ENCODE measurements around the gene AKAP6. TPM values are rescaled to one million over a fixed set of nuclear protein-coding genes. Genes with fewer than 3 reads are reported as not detected.
A peak's percentile ranks its signal among the peaks of the same experiment; 100 is the strongest.

The AKAP6 gene
- total RNA-seq, 1 donor from 2014 or later, result 0.20 TPM

DNA sequence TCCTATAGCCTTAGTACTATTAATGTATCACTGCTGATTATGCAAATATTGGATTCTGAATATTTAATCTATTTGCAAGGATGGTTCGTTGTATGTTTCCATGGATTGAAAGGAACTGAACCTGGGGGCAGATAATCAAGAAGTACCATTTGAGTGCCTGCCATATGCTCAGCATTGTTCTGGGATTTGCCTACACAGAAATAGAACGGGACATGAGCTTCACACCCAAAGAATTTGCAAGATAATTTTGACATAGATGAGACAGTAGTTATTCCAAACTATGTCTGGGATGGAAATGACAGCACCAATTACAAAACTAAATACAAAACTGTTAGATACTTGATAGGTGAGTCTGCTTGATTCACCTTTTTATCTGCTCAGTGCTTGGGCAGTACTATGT is 476.9 kb downstream of the AKAP6 start:
- DNase-seq (ENCODE audit: low read depth in 2 of 2), result no peak

DNA sequence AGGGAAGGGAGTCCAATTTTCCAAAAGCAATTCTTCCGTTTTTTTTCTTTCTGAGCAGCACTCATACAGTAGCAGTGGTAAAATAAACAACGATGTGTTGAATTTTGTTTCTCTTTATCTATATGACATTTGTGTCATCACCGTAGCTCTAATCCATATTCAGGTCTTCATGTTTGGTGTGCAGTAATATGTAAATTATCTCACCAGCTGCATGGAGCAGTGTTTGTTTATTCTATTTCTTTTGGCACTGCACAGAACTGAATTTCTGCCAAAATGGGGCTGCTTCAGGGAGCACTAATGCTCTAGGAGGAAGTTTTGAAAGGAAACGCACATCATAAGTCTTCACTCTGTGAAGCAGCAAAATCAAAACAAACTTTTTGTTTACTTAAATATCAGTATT is 479.5 kb downstream of the AKAP6 start:
- peak; percentile 15 to 22 for DNase-seq (ENCODE audit: low read depth in 2 of 2)

DNA sequence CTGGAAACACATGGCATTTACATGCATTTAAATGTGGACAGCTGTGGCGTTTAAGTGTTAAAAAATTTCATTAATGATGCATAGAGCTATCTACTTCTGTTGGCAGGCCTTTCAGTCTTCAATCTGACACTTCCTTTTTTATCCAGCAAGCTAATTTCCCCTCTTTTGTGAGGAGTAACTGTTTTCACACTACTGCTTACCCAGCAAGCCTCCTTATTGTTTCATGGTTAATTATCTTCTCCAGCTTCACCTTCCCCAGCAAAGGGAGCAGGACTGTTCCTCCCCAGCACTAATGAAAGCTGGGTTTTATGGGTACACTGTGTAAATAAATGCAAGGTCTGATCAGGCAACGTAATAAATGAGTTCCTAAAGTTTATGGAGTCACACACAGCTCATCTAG is 480.2 kb downstream of the AKAP6 start:
- DNase-seq (ENCODE audit: low read depth in 2 of 2), result no peak

DNA sequence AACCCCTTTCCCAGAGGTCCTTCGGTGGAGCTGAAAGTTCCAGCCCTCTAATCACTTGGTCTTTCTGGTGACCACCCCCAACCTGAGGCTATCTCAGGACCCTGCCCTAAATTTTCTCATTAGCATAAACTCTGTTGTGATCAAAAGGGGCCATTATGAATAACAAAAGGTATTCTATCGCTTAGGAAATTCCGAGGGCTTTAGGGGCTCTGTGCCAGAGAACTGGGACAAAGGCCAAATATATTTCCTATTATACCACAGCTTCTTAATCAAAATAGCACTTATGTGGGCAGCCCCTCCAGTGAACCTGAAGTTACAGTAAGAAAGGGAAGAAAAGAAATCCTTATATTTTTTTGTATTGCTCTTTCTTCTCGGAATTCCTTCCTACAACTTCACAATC is 484.3 kb downstream of the AKAP6 start:
- DNase-seq (ENCODE audit: low read depth in 2 of 2), result peak in 1 of 2 donors; percentile 4

DNA sequence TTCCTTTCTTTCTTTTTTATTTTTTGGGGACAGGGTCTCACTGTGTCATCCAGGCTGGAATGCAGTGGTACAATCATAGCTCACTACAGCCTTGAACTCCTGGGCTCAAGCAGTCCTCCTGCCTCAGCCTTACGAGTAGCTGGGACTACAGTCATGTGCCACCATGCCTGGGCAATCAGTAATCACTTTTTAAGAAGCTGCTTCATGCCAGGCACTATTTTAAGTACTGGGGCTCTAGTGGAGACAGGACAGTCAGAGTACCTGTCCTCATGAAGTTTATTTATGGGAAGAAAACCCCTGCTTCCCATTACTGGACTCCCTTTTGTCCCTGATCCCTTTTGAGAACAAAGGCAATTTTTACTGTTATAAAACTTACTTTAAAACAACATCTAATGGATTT is 485.6 kb downstream of the AKAP6 start:
- no peak for DNase-seq (ENCODE audit: low read depth in 2 of 2)

DNA sequence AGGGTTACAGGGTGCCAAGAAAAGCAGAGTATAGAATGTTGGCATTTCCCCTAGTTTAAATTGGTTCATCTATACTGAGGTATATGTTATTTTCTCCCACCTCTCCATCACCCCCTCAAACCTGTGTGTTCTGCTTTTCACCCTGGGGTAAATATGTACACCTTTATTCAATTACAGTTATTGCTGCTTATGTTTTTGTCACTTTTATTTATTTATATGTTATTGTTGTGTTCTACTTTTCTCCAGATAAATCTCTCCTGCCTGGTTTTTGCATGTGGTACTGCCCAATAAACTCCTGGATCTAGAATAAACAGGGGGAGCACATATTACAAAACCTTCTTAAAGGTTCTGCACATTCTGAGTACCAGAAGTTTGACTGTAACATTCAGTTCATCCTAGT is 487.5 kb downstream of the AKAP6 start:
- no peak for DNase-seq (ENCODE audit: low read depth in 2 of 2)

DNA sequence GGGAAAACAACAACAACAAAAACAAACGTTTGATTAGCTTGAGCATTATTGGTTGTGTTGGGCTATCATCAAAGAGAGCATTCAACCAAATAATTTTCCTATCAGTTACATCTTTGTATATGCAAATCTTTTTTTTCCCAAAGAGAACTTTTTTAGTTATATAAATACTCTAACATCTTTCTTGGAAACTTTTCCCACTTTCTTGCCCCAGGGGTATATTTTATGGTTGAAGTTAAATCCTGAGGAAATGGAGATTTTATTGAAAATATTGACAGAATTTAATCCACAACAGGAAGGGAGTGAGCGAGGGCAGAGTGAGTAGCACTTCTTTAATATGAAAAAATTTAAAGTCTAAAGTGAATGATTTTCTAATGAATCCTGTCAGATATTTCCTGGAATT is 488.7 kb downstream of the AKAP6 start:
- DNase-seq (ENCODE audit: low read depth in 2 of 2), result no peak

DNA sequence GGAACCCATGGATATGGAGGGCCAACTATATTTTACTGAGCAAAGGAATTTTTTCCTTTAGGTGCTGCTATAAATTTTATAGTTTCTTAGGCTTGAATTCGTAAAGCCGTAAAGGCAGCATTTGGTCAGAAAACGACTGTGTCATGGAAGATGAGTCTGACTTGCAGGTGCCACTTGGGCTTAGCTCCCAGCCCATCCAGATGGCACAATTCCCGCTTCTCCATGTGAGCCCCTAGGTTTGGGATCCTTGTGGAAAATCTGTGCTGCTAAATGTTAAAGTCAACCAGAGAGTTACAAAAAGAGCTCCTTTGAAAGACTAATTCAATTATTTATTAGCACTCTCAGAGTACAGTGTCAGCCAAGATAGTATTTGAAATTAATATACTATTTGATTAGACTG is 489.5 kb downstream of the AKAP6 start:
- DNase-seq (ENCODE audit: low read depth in 2 of 2), result no peak

DNA sequence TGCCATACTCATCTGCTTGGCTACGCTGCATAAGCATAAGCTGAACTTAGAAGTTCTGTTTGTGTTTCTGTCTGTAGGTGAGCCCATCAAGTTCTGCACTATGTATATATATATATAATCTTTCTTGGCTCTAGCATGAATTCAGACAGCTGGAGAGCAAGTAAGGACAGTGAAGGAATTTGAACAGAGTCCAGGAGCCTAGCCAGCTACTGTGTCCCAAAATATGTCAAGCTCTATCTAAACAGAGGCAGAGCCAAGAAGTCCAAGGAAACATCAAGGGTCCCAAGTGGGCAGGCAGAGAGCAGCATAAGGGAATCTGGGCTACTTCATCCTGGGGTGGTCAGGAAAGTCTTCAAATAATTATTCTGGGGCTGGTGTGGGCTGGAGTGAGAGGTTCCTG is 491.1 kb downstream of the AKAP6 start:
- DNase-seq (ENCODE audit: low read depth in 2 of 2), result no peak

DNA sequence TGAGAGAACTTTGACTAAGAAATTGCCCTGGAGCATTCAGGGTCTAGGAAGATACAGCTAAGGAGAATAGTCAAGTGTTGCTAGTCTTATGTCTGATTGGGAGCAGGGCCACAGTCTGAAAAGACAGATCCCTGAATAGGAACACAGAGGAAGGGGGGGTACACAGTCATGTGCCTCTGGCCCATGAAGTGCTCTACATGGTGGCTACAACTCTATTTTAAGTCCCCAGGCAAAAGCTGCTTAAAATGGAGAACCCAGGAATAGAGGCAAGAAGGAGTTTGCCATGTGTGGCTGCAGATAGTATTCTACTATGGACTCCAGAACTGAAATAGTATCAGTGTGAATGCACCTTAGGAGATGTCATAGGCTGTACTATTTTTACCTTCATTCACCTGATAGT is 491.6 kb downstream of the AKAP6 start:
- no peak for DNase-seq (ENCODE audit: low read depth in 2 of 2)

DNA sequence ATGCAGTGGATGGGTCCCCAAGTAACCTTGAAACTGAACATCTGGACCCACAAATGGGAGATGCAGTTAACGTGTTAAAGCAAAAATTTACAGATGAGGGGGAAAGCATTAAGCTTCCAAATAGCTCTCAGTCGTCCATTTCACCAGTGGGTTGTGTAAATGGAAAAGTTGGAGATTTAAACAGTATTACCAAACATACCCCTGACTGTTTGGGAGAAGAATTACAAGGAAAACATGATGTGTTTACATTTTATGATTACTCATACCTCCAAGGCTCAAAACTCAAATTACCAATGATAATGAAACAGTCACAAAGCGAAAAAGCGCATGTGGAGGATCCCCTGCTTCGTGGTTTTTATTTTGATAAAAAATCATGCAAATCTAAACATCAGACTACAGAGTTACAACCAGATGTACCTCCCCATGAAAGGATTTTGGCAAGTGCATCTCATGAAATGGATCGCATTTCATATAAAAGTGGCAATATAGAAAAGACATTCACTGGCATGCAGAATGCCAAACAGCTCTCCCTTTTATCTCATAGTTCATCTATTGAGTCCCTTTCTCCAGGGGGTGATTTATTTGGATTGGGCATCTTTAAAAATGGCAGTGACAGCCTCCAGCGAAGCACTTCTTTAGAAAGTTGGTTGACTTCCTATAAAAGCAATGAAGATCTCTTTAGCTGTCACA is 493.0 kb downstream of the AKAP6 start:
- DNase-seq (ENCODE audit: low read depth in 2 of 2), result no peak

DNA sequence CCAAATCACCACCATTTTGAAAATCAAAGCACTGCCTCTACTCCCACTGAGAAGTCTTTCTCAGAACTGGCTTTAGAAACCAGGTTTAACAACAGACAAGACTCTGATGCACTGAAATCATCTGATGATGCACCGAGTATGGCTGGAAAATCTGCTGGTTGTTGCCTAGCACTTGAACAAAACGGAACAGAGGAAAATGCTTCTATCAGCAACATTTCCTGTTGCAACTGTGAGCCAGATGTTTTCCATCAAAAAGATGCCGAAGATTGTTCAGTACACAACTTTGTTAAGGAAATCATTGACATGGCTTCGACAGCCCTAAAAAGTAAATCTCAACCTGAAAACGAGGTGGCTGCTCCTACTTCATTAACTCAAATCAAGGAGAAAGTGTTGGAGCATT is 494.6 kb downstream of the AKAP6 start:
- DNase-seq (ENCODE audit: low read depth in 2 of 2), result peak in 1 of 2 donors; percentile 15

DNA sequence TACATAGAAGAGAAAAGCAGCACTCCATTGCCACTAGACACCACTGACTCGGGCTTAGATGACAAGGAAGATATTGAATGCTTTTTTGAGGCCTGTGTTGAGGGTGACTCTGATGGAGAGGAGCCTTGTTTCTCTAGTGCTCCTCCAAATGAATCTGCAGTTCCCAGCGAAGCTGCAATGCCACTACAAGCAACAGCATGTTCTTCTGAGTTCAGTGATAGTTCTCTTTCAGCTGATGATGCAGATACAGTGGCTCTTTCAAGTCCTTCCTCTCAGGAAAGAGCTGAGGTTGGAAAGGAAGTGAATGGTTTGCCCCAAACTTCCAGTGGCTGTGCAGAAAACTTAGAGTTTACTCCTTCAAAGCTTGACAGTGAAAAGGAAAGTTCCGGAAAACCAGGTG is 495.1 kb downstream of the AKAP6 start:
- DNase-seq (ENCODE audit: low read depth in 2 of 2), result no peak

DNA sequence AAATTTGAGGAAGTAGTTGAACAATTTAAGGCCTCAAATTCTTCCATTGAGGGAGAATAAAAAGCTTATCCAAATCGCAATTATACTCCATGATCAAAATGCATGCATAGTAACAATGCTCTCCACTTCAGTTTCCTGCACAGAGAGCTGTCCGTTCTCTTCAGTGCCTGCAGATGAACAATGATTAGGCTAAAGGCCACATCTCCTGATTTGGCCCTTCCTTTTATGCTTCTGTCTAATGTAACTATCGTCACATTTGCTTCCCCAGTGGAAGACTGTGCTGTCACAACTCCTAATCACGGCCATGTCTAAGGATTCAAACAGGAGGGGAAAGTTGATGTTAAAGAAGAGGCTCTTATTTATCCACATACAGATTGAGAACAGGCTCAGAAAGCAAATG is 496.0 kb downstream of the AKAP6 start:
- DNase-seq (ENCODE audit: low read depth in 2 of 2), result no peak

DNA sequence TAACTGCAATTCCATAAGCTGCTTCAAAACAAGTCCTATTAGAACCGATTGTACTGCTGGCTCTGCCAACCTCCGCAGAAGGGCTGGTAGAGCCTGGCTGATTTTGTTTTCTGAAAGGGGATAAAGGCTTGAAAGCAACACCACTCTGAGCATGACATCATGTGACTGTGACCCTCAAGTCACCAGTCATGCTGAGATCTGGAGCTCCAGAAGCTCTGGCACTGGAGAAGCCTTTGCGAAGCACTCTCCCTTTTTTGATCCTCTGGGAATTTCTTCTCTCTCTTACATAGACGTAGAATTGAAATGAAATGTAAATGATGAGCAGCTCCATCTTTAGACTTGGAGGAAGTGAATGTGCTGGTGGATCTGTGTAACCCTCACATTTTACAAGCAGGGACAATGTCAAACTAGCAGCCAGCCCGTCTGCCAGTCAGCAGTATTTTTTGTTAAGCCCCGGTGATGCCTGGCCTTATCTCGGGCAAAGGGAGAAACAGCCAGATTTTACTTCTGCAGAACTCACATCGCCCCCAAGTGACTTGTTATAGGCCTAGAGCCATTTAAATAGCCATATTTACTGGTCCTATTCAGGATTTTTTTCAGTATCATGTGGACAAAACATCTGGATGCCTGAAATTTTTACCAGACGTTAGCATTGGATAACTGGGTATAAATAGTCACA is 497.4 kb downstream of the AKAP6 start:
- peak in 1 of 2 donors; percentile 7 for DNase-seq (ENCODE audit: low read depth in 2 of 2)

DNA sequence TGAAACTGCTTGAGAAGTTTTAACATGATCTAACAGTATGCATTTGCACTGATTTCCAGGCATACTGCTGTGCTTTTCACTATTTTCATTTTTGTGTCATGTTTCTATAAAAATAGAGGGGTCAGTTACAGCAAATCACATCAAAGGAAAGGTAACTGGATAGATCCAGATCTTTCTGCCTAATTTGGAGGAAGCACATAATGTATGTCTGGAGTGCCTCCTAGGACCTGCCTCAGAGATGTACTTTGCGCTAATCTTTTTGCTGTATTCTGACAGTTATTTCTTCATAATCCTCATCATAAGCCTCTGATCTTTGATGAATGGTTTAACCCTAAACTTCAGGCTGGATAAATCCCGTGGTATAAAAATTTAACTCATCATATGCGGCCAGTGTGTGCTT is 498.4 kb downstream of the AKAP6 start:
- DNase-seq (ENCODE audit: low read depth in 2 of 2), result no peak

DNA sequence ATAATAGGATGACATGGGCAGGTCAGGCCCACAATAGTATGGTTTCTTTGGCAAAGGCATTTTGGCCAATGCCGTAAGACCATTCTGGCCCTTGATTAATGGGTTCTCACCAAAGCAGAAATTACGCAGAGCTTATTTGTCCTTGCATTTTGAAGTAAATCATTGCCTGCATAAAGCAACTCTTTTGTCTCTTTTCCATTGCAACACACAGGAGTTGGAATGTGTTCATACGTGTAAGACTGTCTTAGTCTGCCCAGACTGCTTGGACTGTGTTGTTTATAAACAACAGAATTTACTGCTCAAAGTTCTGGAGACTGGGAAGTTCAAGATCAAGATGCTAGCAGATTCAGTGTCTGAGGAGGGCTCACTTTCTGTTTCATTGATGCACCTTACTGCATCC is 506.8 kb downstream of the AKAP6 start:
- no peak for DNase-seq (ENCODE audit: low read depth in 2 of 2)

DNA sequence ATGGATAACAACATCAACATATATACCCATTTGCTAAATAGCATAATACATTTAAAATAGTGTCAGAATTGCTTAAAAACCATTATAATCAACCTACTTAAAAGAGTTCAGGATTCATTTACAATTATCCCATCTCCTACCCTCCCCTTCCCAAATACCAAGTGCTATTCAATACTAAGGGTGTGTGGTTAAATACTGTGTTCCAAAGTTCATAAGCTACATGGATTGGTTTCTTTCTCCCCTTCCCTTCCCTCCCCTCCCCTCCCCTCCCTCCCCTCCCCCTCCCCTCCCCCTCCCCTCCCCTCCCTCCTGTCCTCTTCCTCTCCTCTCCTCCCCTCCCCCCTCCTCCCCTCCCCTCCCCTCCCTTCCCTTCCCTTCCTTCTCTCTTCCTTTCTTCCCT is 512.6 kb downstream of the AKAP6 start:
- no peak for DNase-seq (ENCODE audit: low read depth in 2 of 2)

DNA sequence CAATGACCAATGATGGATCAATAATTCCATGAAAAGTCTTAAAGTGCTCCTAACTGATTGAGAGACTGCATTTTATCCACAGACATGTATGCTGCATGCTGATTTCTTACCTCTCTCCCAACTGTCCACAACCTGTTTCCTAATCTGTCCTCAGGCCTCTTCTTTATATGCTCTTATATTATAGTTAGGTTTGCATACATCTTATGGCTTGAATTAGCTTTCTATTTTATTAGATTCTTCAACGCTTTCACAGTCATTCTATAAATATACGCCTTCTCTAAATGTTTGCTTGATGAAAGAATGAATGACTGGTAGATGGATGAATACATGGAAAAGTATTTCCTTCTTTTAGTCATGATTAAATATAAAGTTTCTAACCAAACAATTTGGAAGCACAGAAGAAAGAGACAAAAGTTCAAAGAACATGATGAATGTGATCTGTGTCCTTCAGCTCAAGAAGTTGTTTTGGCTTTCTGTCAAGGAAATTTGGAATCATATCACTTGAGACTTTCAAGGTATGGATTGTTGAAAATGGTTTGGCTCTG is 517.8 kb downstream of the AKAP6 start:
- DNase-seq (ENCODE audit: low read depth in 2 of 2), result no peak

DNA sequence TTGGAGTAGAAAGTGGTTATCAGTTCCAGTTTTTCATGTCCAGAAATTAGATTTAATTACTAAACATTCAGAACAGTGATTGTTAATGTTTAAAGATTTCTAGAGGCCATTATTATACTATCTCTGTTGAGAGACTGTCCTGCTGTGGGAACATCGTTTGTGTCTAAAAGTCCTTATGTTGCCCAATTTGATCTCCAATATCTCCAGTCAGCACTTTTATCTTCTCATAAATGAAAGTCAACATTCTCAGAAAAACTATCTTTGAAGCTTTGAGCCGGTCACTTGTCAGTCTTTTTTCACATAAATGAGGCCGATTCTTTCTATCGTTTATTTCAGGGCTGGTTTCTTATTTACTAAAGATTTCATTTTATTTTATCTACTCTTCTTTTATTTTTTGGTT is 518.8 kb downstream of the AKAP6 start:
- DNase-seq (ENCODE audit: low read depth in 2 of 2), result no peak

DNA sequence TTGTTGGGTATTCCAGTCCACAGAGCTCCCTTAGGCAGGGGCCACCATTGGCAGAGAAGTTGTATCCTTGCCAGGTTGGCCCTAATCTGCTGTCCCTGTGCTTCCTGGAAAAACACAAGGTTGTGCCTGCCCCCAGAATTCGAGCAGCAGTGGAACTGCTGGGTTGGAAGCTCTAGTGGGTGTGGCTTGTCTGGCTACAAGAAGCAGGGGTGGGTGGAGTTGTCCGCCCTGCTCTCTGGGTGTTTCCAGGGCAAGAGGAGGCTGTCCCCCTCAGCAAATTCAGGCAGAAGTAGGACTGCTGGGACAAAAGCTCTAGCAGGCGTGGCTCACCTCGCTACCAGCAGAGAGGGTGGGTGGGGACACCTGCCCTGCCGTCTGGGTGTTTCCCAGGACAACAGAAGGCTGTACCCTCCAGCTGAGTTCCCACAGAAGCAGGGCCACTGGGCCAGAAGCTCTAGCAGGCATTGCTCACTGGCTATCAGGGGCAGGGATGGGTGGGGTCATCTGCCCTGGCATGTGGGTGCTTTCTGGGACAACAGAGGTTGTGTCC is 536.8 kb downstream of the AKAP6 start:
- DNase-seq (ENCODE audit: low read depth in 2 of 2), result no peak

DNA sequence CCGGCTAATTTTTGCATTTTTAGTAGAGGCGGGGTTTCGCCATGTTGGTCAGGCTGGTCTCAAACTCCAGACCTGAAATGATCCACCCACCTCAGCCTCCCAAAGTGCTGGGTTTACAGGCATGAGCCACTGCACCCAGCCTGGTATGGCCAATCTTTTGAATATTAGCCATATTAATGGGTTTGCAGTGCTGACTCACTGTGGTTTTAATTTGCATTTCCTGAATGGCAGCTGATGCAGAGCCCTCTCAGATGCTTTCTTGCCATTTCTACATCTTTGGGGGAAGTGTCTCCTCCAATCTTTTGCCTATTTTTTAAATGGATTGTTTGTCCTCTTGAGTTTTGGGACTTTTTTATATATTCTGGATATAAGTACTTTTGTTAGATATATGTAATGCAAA is 554.1 kb downstream of the AKAP6 start:
- no peak for DNase-seq (ENCODE audit: low read depth in 2 of 2)

All from lung microvascular endothelial cell (primary cell).